ENCODE measurements around the gene CNGA3.

Gene CNGA3

GRCh38 chr2:98436734-98437133, 90.5 kb downstream of the CNGA3 start:
- no peaks in the 10 kb centered on the region for H3K9me3 ChIP-seq (ENCODE audit: control insufficient read depth, low read length)

GRCh38 chr2:98438190-98439133, 92.2 kb downstream of the CNGA3 start:
- Histone ChIP-seq H3K36me3 (ENCODE audit: control insufficient read depth, insufficient read depth, low read length) (no peaks in the 10 kb centered on the region), H3K4me3 (ENCODE audit: insufficient read depth, low read depth, low read length) (no peak overlapping the region), H3K9me3 (ENCODE audit: control insufficient read depth, low read length) (no peaks in the 10 kb centered on the region), H3K27ac (ENCODE audit: insufficient read depth, low read depth, low read length, poor library complexity, severe bottlenecking) (no peak overlapping the region), H3K27me3 (ENCODE audit: control insufficient read depth, insufficient read depth, low read length, poor library complexity, severe bottlenecking) (no peaks in the 10 kb centered on the region), H3K4me1 (ENCODE audit: control insufficient read depth, insufficient read depth, low read length) (no peaks in the 10 kb centered on the region)
- WGBS, 2 experiments, result 89 to 100% methylated on average over 1 of the region's 1 CpG

More at GRCh38 chr2:98436734-98437133, 90.5 kb downstream of the CNGA3 start:
- WGBS, 2 experiments, result 57 to 65% methylated on average over 4 of the region's 4 CpGs
- no peaks in the 10 kb centered on the region for H3K27me3 ChIP-seq (ENCODE audit: control insufficient read depth, insufficient read depth, low read length, poor library complexity, severe bottlenecking)
- H3K36me3 ChIP-seq (ENCODE audit: control insufficient read depth, insufficient read depth, low read length), result no peaks in the 10 kb centered on the region
- no peak overlapping the region for H3K27ac ChIP-seq (ENCODE audit: insufficient read depth, low read depth, low read length, poor library complexity, severe bottlenecking)
- no peaks in the 10 kb centered on the region for H3K4me1 ChIP-seq (ENCODE audit: control insufficient read depth, insufficient read depth, low read length)
- H3K4me3 ChIP-seq (ENCODE audit: insufficient read depth, low read depth, low read length), result no peak overlapping the region

- H3K4me3 ChIP-seq (ENCODE audit: insufficient read depth, low read depth, low read length), result no peak overlapping the region
Measured at GRCh38 chr2:98441706-98442450, 95.6 kb downstream of the CNGA3 start.

GRCh38 chr2:98442488-98442887, 96.2 kb downstream of the CNGA3 start:
- no peak overlapping the region for H3K4me3 ChIP-seq (ENCODE audit: insufficient read depth, low read depth, low read length)
- no peak overlapping the region for H3K27ac ChIP-seq (ENCODE audit: insufficient read depth, low read depth, low read length, poor library complexity, severe bottlenecking)
- peaks cover 13% of the 10 kb centered on the region for H3K4me1 ChIP-seq (ENCODE audit: control insufficient read depth, insufficient read depth, low read length)
- no peaks in the 10 kb centered on the region for H3K36me3 ChIP-seq (ENCODE audit: control insufficient read depth, insufficient read depth, low read length)
- H3K27me3 ChIP-seq (ENCODE audit: control insufficient read depth, insufficient read depth, low read length, poor library complexity, severe bottlenecking), result no peaks in the 10 kb centered on the region
- H3K9me3 ChIP-seq (ENCODE audit: control insufficient read depth, low read length), result no peaks in the 10 kb centered on the region
- 24 to 30% methylated on average over 3 to 4 of the region's 4 CpGs for WGBS, 2 experiments

More at GRCh38 chr2:98441706-98442450, 95.6 kb downstream of the CNGA3 start:
- Histone ChIP-seq H3K36me3 (ENCODE audit: control insufficient read depth, insufficient read depth, low read length) (no peaks in the 10 kb centered on the region), H3K4me1 (ENCODE audit: control insufficient read depth, insufficient read depth, low read length) (peaks cover 11% of the 10 kb centered on the region), H3K27ac (ENCODE audit: insufficient read depth, low read depth, low read length, poor library complexity, severe bottlenecking) (no peak overlapping the region), H3K27me3 (ENCODE audit: control insufficient read depth, insufficient read depth, low read length, poor library complexity, severe bottlenecking) (no peaks in the 10 kb centered on the region), H3K9me3 (ENCODE audit: control insufficient read depth, low read length) (no peaks in the 10 kb centered on the region)
- 83 to 91% methylated on average over 7 of the region's 7 CpGs for WGBS, 2 experiments

GRCh38 chr2:98444436-98445176, 98.3 kb downstream of the CNGA3 start, which contains the start of gene INPP4A:
Gene INPP4A, plus strand, starts transcription at chr2:98444858. Its CDS starts 75,191 bp downstream, at chr2:98520049.
- 1% methylated on average over 75 of the region's 75 CpGs for WGBS, 2 experiments
- Histone ChIP-seq H3K4me1 (ENCODE audit: control insufficient read depth, insufficient read depth, low read length) (peaks cover 13% of the 10 kb centered on the region), H3K9me3 (ENCODE audit: control insufficient read depth, low read length) (no peaks in the 10 kb centered on the region), H3K27me3 (ENCODE audit: control insufficient read depth, insufficient read depth, low read length, poor library complexity, severe bottlenecking) (no peaks in the 10 kb centered on the region), H3K4me3 (ENCODE audit: insufficient read depth, low read depth, low read length) (peak within 1 kb of the TSS; percentile 85), H3K36me3 (ENCODE audit: control insufficient read depth, insufficient read depth, low read length) (no peaks in the 10 kb centered on the region), H3K27ac (ENCODE audit: insufficient read depth, low read depth, low read length, poor library complexity, severe bottlenecking) (no peak within 1 kb of the TSS)

- Histone ChIP-seq H3K4me3 (ENCODE audit: insufficient read depth, low read depth, low read length) (peak overlapping the region; percentile 85), H3K4me1 (ENCODE audit: control insufficient read depth, insufficient read depth, low read length) (peaks cover 13% of the 10 kb centered on the region), H3K27me3 (ENCODE audit: control insufficient read depth, insufficient read depth, low read length, poor library complexity, severe bottlenecking) (no peaks in the 10 kb centered on the region), H3K36me3 (ENCODE audit: control insufficient read depth, insufficient read depth, low read length) (no peaks in the 10 kb centered on the region), H3K27ac (ENCODE audit: insufficient read depth, low read depth, low read length, poor library complexity, severe bottlenecking) (no peak overlapping the region), H3K9me3 (ENCODE audit: control insufficient read depth, low read length) (no peaks in the 10 kb centered on the region)
- 0% methylated on average over 34 of the region's 34 CpGs for WGBS, 2 experiments
Measured at GRCh38 chr2:98445177-98445682, 99.0 kb downstream of the CNGA3 start.

- Histone ChIP-seq H3K27ac (ENCODE audit: insufficient read depth, low read depth, low read length, poor library complexity, severe bottlenecking) (no peak overlapping the region), H3K4me1 (ENCODE audit: control insufficient read depth, insufficient read depth, low read length) (peaks cover 13% of the 10 kb centered on the region)
- 51 to 53% methylated on average over 19 of the region's 19 CpGs for WGBS, 2 experiments
Measured at GRCh38 chr2:98445683-98446581, 99.7 kb downstream of the CNGA3 start.

GRCh38 chr2:98446850-98447249, 100.6 kb downstream of the CNGA3 start:
- 75 to 77% methylated on average over 6 of the region's 6 CpGs for WGBS, 2 experiments
- Histone ChIP-seq H3K27ac (ENCODE audit: insufficient read depth, low read depth, low read length, poor library complexity, severe bottlenecking) (no peak overlapping the region), H3K4me1 (ENCODE audit: control insufficient read depth, insufficient read depth, low read length) (peaks cover 13% of the 10 kb centered on the region), H3K9me3 (ENCODE audit: control insufficient read depth, low read length) (no peaks in the 10 kb centered on the region), H3K4me3 (ENCODE audit: insufficient read depth, low read depth, low read length) (no peak overlapping the region), H3K27me3 (ENCODE audit: control insufficient read depth, insufficient read depth, low read length, poor library complexity, severe bottlenecking) (no peaks in the 10 kb centered on the region), H3K36me3 (ENCODE audit: control insufficient read depth, insufficient read depth, low read length) (no peaks in the 10 kb centered on the region)

More at GRCh38 chr2:98445683-98446581, 99.7 kb downstream of the CNGA3 start:
- peak overlapping the region; percentile 85 for H3K4me3 ChIP-seq (ENCODE audit: insufficient read depth, low read depth, low read length)
- H3K27me3 ChIP-seq (ENCODE audit: control insufficient read depth, insufficient read depth, low read length, poor library complexity, severe bottlenecking), result no peaks in the 10 kb centered on the region
- H3K9me3 ChIP-seq (ENCODE audit: control insufficient read depth, low read length), result no peaks in the 10 kb centered on the region
- no peaks in the 10 kb centered on the region for H3K36me3 ChIP-seq (ENCODE audit: control insufficient read depth, insufficient read depth, low read length)
